Mesendoderm (in vitro differentiated cells): ENCODE data around the gene RHBDF2.
"Not testable (repeated sequence)": the region's sequence is repeated elsewhere in the genome, so short reads cannot be mapped to it uniquely, and the experiment has no call there.

Experiments used
- DNase-seq: peaks from one replicate; pipeline ENCODE4 v3.0.0; 2013
- H2AK5ac ChIP-seq: 2 replicates; pipeline ENCODE4 v1.6.1; 2013; ENCODE audit warnings: low read length, inconsistent platforms
- H2BK120ac ChIP-seq: 2 replicates; pipeline ENCODE4 v1.6.1; 2013; ENCODE audit warnings: low read depth, mild to moderate bottlenecking, low read length, moderate library complexity, mixed read lengths
- H2BK15ac ChIP-seq: replicated peaks from 2 replicates; pipeline ENCODE4 v1.6.1; 2013; ENCODE audit warnings: low read depth, mild to moderate bottlenecking, moderate library complexity
- H2BK5ac ChIP-seq: 2 replicates; pipeline ENCODE4 v1.6.1; 2013; ENCODE audit warnings: low read length, inconsistent platforms
- H3K18ac ChIP-seq: 2 replicates; pipeline ENCODE4 v1.6.1; 2013; ENCODE audit warnings: mild to moderate bottlenecking, low read length, mixed read lengths
- H3K23ac ChIP-seq: one replicate; pipeline ENCODE4 v1.6.1; 2013; ENCODE audit warnings: low read length
- H3K27ac ChIP-seq: 2 replicates; pipeline ENCODE4 v1.5.1; 2013; ENCODE audit warnings: low read depth, mild to moderate bottlenecking, inconsistent platforms, low read length, moderate library complexity
- H3K27me3 ChIP-seq: 2 replicates; pipeline ENCODE4 v1.6.1; 2013; ENCODE audit warnings: low read length, control low read depth, mild to moderate bottlenecking, inconsistent platforms; ENCODE audit not compliant: insufficient read depth, poor library complexity
- H3K36me3 ChIP-seq: 2 replicates; pipeline ENCODE4 v1.6.1; 2013; ENCODE audit warnings: low read length, inconsistent platforms; ENCODE audit not compliant: control insufficient read depth, insufficient read depth
- H3K4ac ChIP-seq: one replicate; pipeline ENCODE4 v1.6.1; 2013; ENCODE audit warnings: low read depth, mild to moderate bottlenecking, low read length, moderate library complexity
- H3K4me1 ChIP-seq: 2 replicates; pipeline ENCODE4 v1.6.1; 2013; ENCODE audit warnings: low read depth, low read length, inconsistent platforms; ENCODE audit not compliant: control insufficient read depth
- H3K4me2 ChIP-seq: 2 replicates; pipeline ENCODE4 v1.6.1; 2013; ENCODE audit warnings: low read length
- H3K4me3 ChIP-seq: 2 replicates; pipeline ENCODE4 v1.5.1; 2013; ENCODE audit warnings: mild to moderate bottlenecking, low read length
- H3K56ac ChIP-seq: one replicate; pipeline ENCODE4 v1.6.1; 2013; ENCODE audit warnings: low read length
- H3K79me1 ChIP-seq: 2 replicates; pipeline ENCODE4 v1.6.1; 2013; ENCODE audit warnings: low read length, inconsistent platforms
- H3K79me2 ChIP-seq: 2 replicates; pipeline ENCODE4 v1.6.1; 2013; ENCODE audit warnings: mild to moderate bottlenecking, low read length; ENCODE audit not compliant: control insufficient read depth, insufficient read depth
- H3K9ac ChIP-seq: 2 replicates; pipeline ENCODE4 v1.6.1; 2013; ENCODE audit warnings: low read length, inconsistent platforms
- H4K5ac ChIP-seq: one replicate; pipeline ENCODE4 v1.6.1; 2013; ENCODE audit warnings: low read length
- H4K8ac ChIP-seq: one replicate; pipeline ENCODE4 v1.6.1; 2013; ENCODE audit warnings: low read depth, mild to moderate bottlenecking, control low read depth, low read length, moderate library complexity
- WGBS: extraction: QIAGEN DNeasy Blood & Tissue Kit; methylation state at CpG from one replicate; pipeline ENCODE4 v1.1.7; 2013; ENCODE audit warnings: low lambda C conversion rate, missing lambda C conversion rate; ENCODE audit not compliant: insufficient coverage; ENCODE audit errors: extremely low coverage; 5-methylcytosine and 5-hydroxymethylcytosine counted together

The RHBDF2 gene

DNA sequence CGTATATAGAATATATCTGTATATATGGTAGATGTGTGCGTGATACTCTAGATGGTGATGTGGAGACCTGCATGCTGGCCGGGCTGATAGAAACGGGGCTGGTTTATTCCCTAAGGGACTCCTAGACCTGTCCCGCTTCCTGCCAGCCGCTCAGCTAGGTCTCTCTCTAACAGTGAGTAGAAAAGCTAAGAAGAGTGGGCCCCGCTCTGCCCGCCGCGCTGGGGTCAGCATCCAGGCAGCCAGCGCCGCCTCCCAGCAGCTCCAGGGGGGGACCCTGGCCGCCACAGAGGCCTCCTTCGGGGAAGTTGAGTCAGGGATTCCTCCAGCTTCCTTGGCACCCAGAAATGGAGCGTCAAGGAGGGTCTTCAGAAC is 26.9 kb upstream of the RHBDF2 start:
- no peak overlapping the region for H3K18ac ChIP-seq
- H4K8ac ChIP-seq: no peak overlapping the region
- no peak overlapping the region for H2BK5ac ChIP-seq
- H3K4me2 ChIP-seq: no peak overlapping the region
- H3K23ac ChIP-seq: no peak overlapping the region
- no peak overlapping the region for H2BK15ac ChIP-seq
- H3K79me2 ChIP-seq: no peaks in the 10 kb centered on the region
- H2BK120ac ChIP-seq: no peak overlapping the region
- H3K27me3 ChIP-seq: no peaks in the 10 kb centered on the region
- peak overlapping the region; percentile 15 for H3K56ac ChIP-seq
- no peak overlapping the region for H2AK5ac ChIP-seq
- no peak overlapping the region for H3K4ac ChIP-seq
- H3K79me1 ChIP-seq: no peaks in the 10 kb centered on the region
- no CpG with 5 or more reads among the region's 15 CpGs for WGBS
- no peaks in the 10 kb centered on the region for H3K36me3 ChIP-seq
- H3K9ac ChIP-seq: no peak overlapping the region
- no peak overlapping the region for H4K5ac ChIP-seq
- H3K27ac ChIP-seq: no peak overlapping the region
- H3K4me3 ChIP-seq: no peak overlapping the region
- DNase-seq: no peak
- H3K4me1 ChIP-seq: peaks cover 2% of the 10 kb centered on the region

- H3K4ac ChIP-seq: no peak overlapping the region
- H3K18ac ChIP-seq: no peak overlapping the region
- no peak overlapping the region for H2BK120ac ChIP-seq
- H3K23ac ChIP-seq: no peak overlapping the region
- H3K9ac ChIP-seq: no peak overlapping the region
- H3K4me3 ChIP-seq: no peak overlapping the region
- H4K5ac ChIP-seq: no peak overlapping the region
- no peak overlapping the region for H4K8ac ChIP-seq
- WGBS: no CpG with 5 or more reads among the region's 26 CpGs
- H3K4me2 ChIP-seq: no peak overlapping the region
- H3K56ac ChIP-seq: peak overlapping the region; percentile 49
- no peaks in the 10 kb centered on the region for H3K36me3 ChIP-seq
- H3K4me1 ChIP-seq: peaks cover 2% of the 10 kb centered on the region
- no peaks in the 10 kb centered on the region for H3K79me2 ChIP-seq
- no peak overlapping the region for H3K27ac ChIP-seq
- DNase-seq: peak; percentile 90
- no peaks in the 10 kb centered on the region for H3K27me3 ChIP-seq
- H2BK5ac ChIP-seq: no peak overlapping the region
- H2AK5ac ChIP-seq: no peak overlapping the region
- H3K79me1 ChIP-seq: no peaks in the 10 kb centered on the region
- no peak overlapping the region for H2BK15ac ChIP-seq
Measured at GRCh38 chr17:76527430-76528111, 26.3 kb upstream of the RHBDF2 start.

DNA sequence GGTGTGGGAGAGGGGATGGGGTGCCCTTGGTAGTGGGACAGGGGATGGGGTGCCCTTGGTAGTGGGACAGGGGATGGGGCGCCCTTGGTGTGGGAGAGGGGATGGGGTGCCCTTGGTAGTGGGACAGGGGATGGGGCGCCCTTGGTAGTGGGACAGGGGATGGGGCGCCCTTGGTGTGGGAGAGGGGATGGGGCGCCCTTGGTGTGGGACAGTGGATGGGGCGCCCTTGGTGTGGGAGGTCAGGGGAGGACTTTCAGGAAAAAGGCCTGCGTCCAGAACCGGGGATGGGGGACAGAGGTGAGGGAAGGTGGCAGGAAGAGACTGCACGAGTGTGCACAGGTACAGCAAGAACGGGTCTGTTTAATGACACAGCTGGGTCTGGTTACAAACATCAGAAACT is 25.8 kb upstream of the RHBDF2 start:
- not testable (repeated sequence) for H2BK120ac ChIP-seq, H3K79me1 ChIP-seq, H3K4me2 ChIP-seq, H3K23ac ChIP-seq, H3K56ac ChIP-seq, H3K79me2 ChIP-seq, H3K18ac ChIP-seq, H3K4ac ChIP-seq, H2BK5ac ChIP-seq, H2BK15ac ChIP-seq, H3K4me1 ChIP-seq, H3K36me3 ChIP-seq, H3K9ac ChIP-seq, H3K27ac ChIP-seq, H4K8ac ChIP-seq, H3K4me3 ChIP-seq, DNase-seq, H4K5ac ChIP-seq, H3K27me3 ChIP-seq, H2AK5ac ChIP-seq
- WGBS: no CpG with 5 or more reads among the region's 9 CpGs

- no CpG with 5 or more reads among the region's 8 CpGs for WGBS
- H3K23ac ChIP-seq: not testable (repeated sequence)
Measured at GRCh38 chr17:76525513-76525833, 24.2 kb upstream of the RHBDF2 start.

DNA sequence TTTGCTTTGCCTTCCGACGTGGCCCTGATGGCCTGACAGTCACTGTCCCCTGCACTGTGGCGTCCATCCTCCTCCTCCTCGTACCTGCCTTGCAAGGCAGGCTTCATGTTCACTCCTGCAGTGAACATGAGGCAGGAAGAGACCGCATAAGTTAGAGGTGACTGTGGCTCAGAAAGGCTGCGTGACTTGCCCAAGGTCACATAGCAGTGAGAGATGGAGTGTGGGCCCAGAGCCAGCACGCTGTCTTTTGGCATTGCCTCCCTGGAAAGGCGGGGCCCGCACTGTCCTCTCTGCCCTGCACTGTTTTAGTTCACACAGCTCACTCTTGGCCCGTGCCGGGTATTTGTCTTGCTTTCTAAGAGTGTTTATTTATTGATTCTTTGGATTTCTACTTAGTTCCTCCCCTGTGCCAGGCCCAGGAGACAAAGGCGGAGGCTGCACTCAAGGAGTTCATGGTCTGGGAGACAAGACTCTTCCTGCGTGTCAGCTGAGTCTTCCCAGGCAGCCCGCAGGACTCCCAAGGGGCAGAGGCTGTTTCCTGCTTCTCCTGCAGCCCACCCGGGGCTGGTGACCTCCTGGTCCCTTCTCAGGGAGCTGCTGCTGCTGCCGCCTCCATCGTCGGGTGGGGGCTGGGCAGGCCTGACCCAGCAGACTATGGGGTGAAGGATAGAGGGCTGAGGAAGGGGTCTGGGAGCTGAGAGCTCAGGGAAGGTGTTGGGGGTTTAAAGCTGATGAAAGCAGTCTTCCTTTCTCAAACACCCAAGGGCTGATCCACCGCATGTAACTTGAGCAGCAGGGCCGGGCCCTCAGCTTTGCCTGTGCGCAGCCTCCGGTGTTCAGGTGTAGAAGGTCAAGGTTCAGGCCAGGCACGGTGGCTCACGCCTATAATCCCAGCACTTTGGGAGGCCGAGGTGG is 23.6 kb upstream of the RHBDF2 start:
- no CpG with 5 or more reads among the region's 25 CpGs for WGBS
- DNase-seq: no peak
- H3K56ac ChIP-seq: peak overlapping the region; percentile 56
- H4K8ac ChIP-seq: no peak overlapping the region
- H3K23ac ChIP-seq: no peak overlapping the region
- peaks cover 2% of the 10 kb centered on the region for H3K4me1 ChIP-seq
- no peak overlapping the region for H2BK15ac ChIP-seq
- H3K4ac ChIP-seq: no peak overlapping the region
- H3K27ac ChIP-seq: no peak overlapping the region
- no peaks in the 10 kb centered on the region for H3K27me3 ChIP-seq
- H2BK5ac ChIP-seq: no peak overlapping the region
- H4K5ac ChIP-seq: no peak overlapping the region
- H3K4me2 ChIP-seq: no peak overlapping the region
- H3K79me1 ChIP-seq: no peaks in the 10 kb centered on the region
- no peak overlapping the region for H3K9ac ChIP-seq
- no peak overlapping the region for H3K18ac ChIP-seq
- H3K79me2 ChIP-seq: no peaks in the 10 kb centered on the region
- H2AK5ac ChIP-seq: peak overlapping the region; percentile 45
- no peak overlapping the region for H2BK120ac ChIP-seq
- no peak overlapping the region for H3K4me3 ChIP-seq
- no peaks in the 10 kb centered on the region for H3K36me3 ChIP-seq

More at GRCh38 chr17:76525513-76525833, 24.2 kb upstream of the RHBDF2 start:
- not testable (repeated sequence) for H4K8ac ChIP-seq, H3K4me1 ChIP-seq, H3K79me2 ChIP-seq, H2AK5ac ChIP-seq, DNase-seq, H2BK5ac ChIP-seq, H4K5ac ChIP-seq, H3K18ac ChIP-seq, H3K36me3 ChIP-seq, H3K79me1 ChIP-seq, H3K56ac ChIP-seq, H3K4me3 ChIP-seq, H3K9ac ChIP-seq, H3K4me2 ChIP-seq, H3K4ac ChIP-seq, H3K27ac ChIP-seq, H2BK15ac ChIP-seq, H2BK120ac ChIP-seq, H3K27me3 ChIP-seq
